GM13977 (cell line): Measurements from ENCODE around the gene CYB5R3.

ENCODE experiments used
- DNase-seq: peaks from one replicate; pipeline ENCODE4 v3.0.0; 2012; ENCODE audit warnings: low spot score
- CTCF ChIP-seq: IDR thresholded peaks from 2 replicates; pipeline ENCODE4 v1.5.1; 2012; ENCODE audit warnings: mild to moderate bottlenecking, control low read depth; ENCODE audit not compliant: insufficient read depth; ENCODE audit errors: extremely low read depth, missing control alignments
- in situ Hi-C: fragments of 300-500 bp; cut with MboI; formaldehyde crosslinking; loops from one replicate; pipeline ENCODE4 v1.12.0; 2022; ENCODE audit warnings: low sequenced_read_pairs, low pct_unique_long_range_greater_than_20kb, mixed read lengths, inconsistent platforms; ENCODE audit not compliant: unreplicated experiment

CYB5R3 gene

GRCh38 chr22:42649246-42650099, at the start of gene CYB5R3:
Gene CYB5R3 (minus strand): TSS chr22:42649392. CDS start chr22:42649315, 77 bp downstream.
- DNase-seq: peak; percentile 97
- TF ChIP-seq CTCF: no peak
- in situ Hi-C loops: no loop called here

DNA sequence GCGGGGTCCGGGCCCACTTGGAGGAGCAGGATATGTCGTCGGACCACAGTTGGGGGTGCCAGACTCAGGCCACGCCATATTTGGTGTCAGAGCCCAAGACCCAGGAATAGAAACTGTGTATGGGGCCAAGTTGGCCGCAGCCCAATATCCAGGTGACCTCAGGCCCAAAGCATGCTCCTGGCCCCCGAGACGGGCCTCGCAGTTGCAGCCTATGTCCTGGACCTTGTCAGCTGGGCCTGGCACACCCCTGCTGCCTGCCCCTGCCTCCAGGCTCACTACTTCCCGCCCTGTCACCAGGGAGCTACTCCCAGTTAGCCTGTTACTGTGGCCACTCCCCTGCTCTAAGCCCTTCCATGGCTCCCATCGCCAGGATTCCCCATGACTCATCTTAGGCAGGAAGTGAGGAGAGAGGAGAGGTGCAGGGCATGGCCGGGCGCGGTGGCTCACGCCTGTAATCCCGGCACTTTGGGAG, 48.4 kb upstream of the CYB5R3 start:
- TF ChIP-seq CTCF: no peak
- in situ Hi-C loops: no loop called here
- no peak for DNase-seq

GRCh38 chr22:42696331-42696967, 47.3 kb upstream of the CYB5R3 start:
- TF ChIP-seq CTCF: no peak
- in situ Hi-C loops: no loop called here
- DNase-seq: no peak

GRCh38 chr22:42695294-42695693, 46.1 kb upstream of the CYB5R3 start:
- in situ Hi-C loops: no loop called here
- no peak for TF ChIP-seq CTCF
- DNase-seq: no peak

DNA sequence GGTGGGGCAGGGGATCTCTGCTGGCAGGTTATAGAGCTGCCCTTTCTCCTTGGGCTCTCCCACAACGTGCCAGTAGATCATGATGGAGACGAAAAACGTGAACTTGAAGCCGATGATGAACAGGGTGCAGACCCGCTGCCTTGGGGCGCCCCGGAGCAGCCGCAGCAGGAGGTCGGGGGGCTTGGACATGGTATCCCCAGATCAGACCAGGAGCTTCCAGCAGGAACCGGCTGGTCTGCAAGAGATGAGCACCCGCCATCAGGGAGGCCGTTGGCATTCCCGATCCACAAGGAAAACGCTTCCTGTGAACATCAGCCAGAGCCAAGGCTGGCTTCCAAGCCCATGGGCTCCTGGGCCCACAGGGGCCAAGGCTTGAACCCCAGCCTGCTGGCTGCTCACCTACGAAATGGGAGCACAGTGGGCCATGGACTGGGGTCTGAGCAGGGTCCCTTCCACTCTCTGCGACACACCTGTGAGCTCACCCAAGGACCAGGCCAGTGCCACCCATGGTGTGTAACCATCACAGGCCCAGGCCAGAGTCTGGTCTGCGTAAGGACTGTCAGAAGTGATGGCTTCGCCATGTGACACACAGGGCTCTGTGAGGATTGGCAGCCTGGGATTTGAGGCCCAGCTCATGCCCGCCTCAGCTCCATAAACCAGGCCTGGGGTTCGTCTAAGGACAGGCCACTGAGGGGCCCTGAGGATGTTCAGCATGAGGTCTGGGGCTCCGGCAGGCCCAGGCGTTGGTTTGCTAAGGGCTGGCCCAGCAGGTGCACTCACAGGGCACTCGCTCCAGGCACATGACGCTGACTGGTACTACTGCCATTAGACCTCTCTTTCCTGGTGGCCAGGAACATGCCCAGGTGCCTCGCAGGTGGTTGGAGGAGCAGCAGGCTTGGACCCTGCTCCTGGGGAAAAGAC, 44.8 kb upstream of the CYB5R3 start:
- no peak for TF ChIP-seq CTCF
- DNase-seq: no peak
- in situ Hi-C loops: no loop called here

DNA sequence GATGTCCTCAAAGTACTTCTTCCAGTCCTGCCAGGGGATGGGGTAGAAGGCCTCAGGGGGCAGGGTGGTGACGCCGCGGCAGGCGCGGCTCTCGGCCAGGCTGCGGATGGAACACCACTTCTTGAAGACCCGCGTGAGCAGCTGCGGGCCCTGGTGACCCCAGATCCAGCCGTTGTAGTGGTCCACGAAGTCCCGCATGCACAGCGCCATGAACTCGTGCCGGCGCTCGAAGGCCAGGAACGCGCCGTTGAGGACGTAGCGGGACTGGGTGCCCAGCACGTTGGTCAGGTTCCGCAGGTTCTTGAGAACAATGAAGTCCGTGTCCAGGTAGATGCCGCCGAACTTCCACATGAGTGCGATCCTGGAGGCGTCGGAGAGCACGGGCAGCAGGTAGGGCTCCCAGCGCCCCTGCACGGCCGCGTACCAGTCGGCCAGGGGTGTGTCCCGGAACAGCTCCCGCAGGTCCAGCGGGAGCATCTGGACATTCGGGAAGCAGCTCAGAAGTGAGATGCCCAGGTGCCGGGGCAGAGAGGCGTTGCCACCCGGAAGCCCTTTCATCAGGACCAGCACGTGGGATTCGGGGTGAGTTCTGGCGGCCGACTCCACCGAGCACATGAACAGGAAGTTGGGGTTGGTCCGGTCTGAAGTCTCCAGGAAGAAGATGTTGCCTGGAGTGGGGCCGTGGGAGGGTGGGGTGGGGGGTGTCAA, 44.0 kb upstream of the CYB5R3 start:
- in situ Hi-C loops: no loop called here
- TF ChIP-seq CTCF: no peak
- no peak for DNase-seq
